ENCODE results near the gene ITCH.

GRCh38 chr20:34458631-34459030 lies 95.6 kb downstream of the ITCH start:
- TF ChIP-seq, protein P1, sequence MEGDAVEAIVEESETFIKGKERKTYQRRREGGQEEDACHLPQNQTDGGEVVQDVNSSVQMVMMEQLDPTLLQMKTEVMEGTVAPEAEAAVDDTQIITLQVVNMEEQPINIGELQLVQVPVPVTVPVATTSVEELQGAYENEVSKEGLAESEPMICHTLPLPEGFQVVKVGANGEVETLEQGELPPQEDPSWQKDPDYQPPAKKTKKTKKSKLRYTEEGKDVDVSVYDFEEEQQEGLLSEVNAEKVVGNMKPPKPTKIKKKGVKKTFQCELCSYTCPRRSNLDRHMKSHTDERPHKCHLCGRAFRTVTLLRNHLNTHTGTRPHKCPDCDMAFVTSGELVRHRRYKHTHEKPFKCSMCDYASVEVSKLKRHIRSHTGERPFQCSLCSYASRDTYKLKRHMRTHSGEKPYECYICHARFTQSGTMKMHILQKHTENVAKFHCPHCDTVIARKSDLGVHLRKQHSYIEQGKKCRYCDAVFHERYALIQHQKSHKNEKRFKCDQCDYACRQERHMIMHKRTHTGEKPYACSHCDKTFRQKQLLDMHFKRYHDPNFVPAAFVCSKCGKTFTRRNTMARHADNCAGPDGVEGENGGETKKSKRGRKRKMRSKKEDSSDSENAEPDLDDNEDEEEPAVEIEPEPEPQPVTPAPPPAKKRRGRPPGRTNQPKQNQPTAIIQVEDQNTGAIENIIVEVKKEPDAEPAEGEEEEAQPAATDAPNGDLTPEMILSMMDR (IDR thresholded peaks at IDR 0.05), result no peak
- no peak for TF ChIP-seq POLR2A (IDR thresholded peaks at IDR 0.05)

All from prostate gland (tissue), 2 donors.